ENCODE measurements around the gene MPDU1. TPM values are rescaled to one million over a fixed set of nuclear protein-coding genes. Genes with fewer than 3 reads are reported as not detected.
A peak's percentile ranks its signal among the peaks of the same experiment; 100 is the strongest.
"Not testable (repeated sequence)": the region's sequence is repeated elsewhere in the genome, so short reads cannot be mapped to it uniquely, and the experiment has no call there.

MPDU1 gene
- total RNA-seq, 2 experiments from 2014 or later: 48.8 to 53.5 TPM

DNA sequence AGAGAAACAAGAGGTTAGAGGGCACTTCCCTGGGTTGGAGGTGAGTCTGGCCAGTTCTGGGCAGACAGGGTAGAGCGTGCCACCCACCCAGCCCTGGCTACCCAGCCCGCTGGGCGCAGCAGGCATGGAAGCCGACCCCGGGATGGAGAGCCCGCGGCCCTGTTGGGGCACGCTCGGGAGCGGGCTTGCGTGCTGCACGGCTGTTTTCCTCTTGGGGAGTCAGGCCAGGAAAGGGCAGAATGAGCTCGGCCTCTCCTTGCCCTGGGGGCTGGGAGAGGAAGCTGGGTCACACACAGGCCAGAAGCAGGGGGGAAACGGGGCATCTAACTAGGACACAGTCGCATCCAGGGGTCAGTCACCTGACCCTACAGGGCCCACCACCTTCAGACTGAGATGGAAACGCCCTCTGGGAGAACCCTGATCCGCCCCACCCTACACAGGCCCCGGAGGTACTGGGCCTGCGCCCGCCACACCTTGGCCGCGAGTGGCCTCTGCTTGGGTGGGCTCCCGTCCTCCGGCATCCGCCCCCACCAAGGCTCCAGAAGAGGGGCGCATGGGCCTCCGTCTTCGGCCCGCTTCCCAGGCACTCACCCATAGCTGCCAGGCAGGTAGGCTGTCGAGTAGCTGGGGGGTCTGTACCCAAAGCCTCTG is 5.0 kb downstream of the MPDU1 start:
- Mint-ChIP-seq H3K27me3 (ENCODE audit: low read depth) (no peaks in the 10 kb centered on the region), H3K4me3 (no peak overlapping the region), H3K9me3 (no peaks in the 10 kb centered on the region), H3K27ac (no peak overlapping the region), H3K36me3 (ENCODE audit: low read depth) (peaks cover 33% of the 10 kb centered on the region), H3K4me1 (ENCODE audit: low read depth) (peaks cover 21% of the 10 kb centered on the region)
- CTCF ChIA-PET: interaction anchor here (0.6 to 1.9 kb wide), 19 partner anchors 10 to 251 kb away, joined by 3 to 14 read pairs (median 5); partner anchors contain the start of genes FXR2, SAT2 and TMEM95
- intact Hi-C loops (cut with micrococcal nuclease): loop anchor here (1.0 kb wide), 2 partner anchors 74 to 232 kb away; no protein-coding TSS in a partner anchor
- DNase-seq: no peak

DNA sequence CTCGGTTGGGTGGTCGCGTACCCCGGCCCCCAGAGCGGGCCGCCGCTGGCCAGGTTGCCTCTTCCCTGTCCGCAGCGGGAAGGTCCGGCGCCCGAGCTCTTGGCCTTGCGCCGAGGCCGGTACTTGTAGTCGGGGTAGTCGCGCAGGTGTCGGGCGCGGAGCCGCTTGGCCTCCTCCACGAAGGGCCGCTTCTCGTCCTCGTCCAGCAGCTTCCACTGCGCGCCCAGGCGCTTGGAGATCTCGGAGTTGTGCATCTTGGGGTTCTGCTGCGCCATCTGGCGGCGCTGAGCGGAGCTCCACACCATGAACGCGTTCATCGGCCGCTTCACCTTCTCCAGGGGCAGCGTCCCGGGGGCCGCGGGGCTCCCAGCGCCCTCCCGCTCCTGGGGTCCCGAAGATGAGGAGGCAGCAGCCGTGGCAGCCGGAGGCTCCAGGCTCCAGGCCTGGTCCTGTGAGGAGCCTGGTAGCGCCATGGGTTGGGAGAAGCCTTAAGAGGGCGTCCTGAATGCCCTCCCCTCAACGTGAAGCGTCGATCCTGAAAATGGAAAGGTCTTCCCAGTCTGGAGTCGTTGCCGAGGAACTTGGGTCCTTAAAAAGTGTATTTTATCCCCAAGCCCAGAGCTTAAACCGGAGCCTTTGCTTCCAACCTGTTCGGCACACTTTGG is 5.7 kb downstream of the MPDU1 start:
- H3K9me3 Mint-ChIP-seq: no peaks in the 10 kb centered on the region
- peak; percentile 74 for DNase-seq
- no peak overlapping the region for H3K4me3 Mint-ChIP-seq
- no peaks in the 10 kb centered on the region for H3K27me3 Mint-ChIP-seq (ENCODE audit: low read depth)
- H3K27ac Mint-ChIP-seq: no peak overlapping the region
- H3K36me3 Mint-ChIP-seq (ENCODE audit: low read depth): peaks cover 31% of the 10 kb centered on the region
- H3K4me1 Mint-ChIP-seq (ENCODE audit: low read depth): peaks cover 21% of the 10 kb centered on the region
- intact Hi-C loops (cut with micrococcal nuclease): loop anchor here (1.0 kb wide), 2 partner anchors 75 to 233 kb away; no protein-coding TSS in a partner anchor
- CTCF ChIA-PET: interaction anchor here (0.6 to 1.9 kb wide), 19 partner anchors 10 to 252 kb away, joined by 3 to 14 read pairs (median 5); partner anchors contain the start of genes FXR2, SAT2 and TMEM95

DNA sequence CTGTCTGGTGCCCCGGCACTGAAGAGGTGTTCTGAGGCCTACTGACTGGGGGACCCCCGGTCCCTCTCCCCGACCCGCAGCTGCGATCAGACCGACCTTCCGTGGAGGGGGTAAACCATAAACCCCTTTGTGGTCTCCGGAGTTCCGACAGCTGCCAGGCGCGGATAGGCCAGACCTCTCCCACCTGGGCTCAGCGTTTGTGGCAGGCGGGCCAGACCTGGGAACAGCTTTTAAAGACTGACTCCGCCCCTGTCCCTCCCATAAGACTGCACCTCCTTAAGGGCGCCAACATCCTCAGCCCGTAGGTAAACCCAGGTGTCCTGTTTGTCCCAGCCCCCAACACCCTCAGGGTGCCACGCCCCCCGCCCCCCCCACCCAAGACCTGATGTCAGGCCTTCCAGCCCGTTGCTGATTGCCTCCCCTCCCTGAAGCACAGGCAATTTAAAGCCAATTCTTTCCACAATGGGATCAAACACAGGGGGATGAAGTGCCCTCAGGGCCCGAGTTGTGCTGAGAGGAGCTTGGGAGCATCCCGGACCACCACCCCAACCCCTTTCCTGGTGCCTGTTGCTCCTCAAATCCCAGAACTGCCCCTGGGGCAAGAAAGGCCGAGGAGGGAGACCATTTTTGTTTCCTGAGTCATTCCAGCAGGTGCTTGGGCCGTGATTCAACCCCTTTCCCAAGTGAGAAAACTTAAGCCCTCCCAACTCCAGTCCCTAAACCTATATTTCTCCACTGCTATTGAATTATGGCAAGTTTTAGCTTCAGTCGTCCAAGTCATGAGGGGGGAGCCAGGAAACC is 6.4 kb downstream of the MPDU1 start, which contains the start of gene SOX15:
Gene SOX15 (minus strand): TSS at position 204 of the 801 bp plus-strand sequence. CDS start 418 bp downstream, outside the sequence.
- DNase-seq: no peak
- intact Hi-C loops (cut with micrococcal nuclease): loop anchor here (1.0 kb wide), 2 partner anchors 76 to 234 kb away; no protein-coding TSS in a partner anchor
- Mint-ChIP-seq H3K4me1 (ENCODE audit: low read depth) (peaks cover 13% of the 10 kb centered on the region), H3K36me3 (ENCODE audit: low read depth) (peaks cover 28% of the 10 kb centered on the region), H3K4me3 (no peak within 1 kb of the TSS), H3K9me3 (no peaks in the 10 kb centered on the region), H3K27me3 (ENCODE audit: low read depth) (no peaks in the 10 kb centered on the region), H3K27ac (peak within 1 kb of the TSS; percentile 30)
- CTCF ChIA-PET: interaction anchor here (1.0 to 1.9 kb wide), 13 partner anchors 11 to 253 kb away, joined by 3 to 14 read pairs (median 6); partner anchors contain the start of genes FXR2, SAT2 and TMEM95

DNA sequence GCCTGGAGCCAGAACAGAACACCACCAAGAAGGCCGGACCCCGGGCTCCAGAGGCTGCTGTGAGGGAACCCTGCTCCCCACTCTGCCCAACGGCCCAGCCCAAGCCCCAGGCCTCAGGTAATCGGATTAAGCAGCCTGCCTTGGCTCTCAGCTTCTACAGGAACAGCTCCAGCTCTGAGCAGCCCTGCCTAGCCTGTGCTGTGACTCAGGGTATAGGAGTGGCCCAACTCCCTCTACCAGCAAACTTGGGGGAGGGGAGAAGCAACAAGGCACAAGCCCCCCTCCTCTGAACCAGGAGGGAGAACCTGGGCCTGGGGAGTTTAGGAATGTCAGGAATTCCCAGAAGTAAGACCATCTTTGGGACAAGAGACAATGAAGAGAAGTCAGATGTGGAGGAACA is 7.1 kb downstream of the MPDU1 start:
- H3K36me3 Mint-ChIP-seq (ENCODE audit: low read depth): peaks cover 31% of the 10 kb centered on the region
- no peak overlapping the region for H3K4me3 Mint-ChIP-seq
- H3K27me3 Mint-ChIP-seq (ENCODE audit: low read depth): no peaks in the 10 kb centered on the region
- intact Hi-C loops (cut with micrococcal nuclease): no loop called here
- H3K4me1 Mint-ChIP-seq (ENCODE audit: low read depth): peaks cover 7% of the 10 kb centered on the region
- no peak for DNase-seq
- peak overlapping the region; percentile 30 for H3K27ac Mint-ChIP-seq
- H3K9me3 Mint-ChIP-seq: no peaks in the 10 kb centered on the region
- CTCF ChIA-PET: no interaction called here

DNA sequence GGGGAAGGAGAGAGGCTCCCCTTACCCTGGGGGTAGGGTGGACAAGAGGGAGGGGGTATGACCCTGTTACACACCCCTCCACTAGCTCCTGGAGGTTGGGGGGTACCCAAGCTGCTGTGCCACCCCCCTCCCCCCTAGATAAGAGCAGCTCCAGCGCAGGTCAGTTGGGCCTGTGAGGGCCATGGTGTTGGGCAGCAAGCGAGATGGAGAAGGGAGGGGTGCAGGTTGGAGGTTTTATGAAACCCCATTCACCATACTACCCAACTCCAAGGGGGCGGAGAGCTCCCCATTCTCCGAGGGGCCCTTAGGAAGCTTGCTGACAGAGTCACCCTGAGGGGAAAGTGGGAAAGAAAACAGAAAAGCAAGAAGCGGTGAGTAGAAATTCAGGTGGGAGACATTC is 7.9 kb downstream of the MPDU1 start:
- peaks cover 32% of the 10 kb centered on the region for H3K36me3 Mint-ChIP-seq (ENCODE audit: low read depth)
- no peak overlapping the region for H3K27ac Mint-ChIP-seq
- no peaks in the 10 kb centered on the region for H3K9me3 Mint-ChIP-seq
- peaks cover 4% of the 10 kb centered on the region for H3K4me1 Mint-ChIP-seq (ENCODE audit: low read depth)
- H3K27me3 Mint-ChIP-seq (ENCODE audit: low read depth): no peaks in the 10 kb centered on the region
- CTCF ChIA-PET: interaction anchor here (0.5 kb wide), 1 partner anchor 46 kb away, joined by 3 read pairs; no protein-coding TSS in a partner anchor
- no peak for DNase-seq
- intact Hi-C loops (cut with micrococcal nuclease): no loop called here
- H3K4me3 Mint-ChIP-seq: no peak overlapping the region

DNA sequence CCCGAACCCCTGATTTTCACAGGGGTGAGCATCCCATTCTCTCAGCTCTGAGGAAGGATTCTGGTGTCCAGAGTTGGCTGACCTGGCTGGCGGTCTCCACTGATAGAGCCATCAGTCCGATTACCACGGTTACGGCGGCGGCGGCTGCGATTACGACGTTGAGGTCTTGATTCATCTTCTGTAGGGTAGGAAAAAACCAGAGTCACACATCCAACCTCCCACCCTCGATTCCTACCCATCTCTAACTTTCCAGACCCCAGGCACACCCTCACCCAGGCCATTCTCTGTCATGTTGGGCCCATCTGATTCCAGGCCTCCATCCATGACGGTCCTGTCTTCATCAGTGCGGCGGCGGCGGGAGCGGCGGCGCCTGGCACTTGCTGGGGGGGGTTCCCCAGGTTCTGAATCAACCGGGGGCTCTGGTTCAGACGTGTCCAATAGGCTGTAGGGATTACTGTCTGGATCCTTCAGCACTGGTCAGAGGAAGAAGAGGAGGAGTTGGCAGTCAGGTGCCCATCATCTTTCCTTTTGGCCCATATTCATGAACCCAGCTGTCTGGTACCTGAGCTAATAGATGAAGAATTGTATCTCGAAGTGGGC is 8.9 kb downstream of the MPDU1 start:
- H3K27me3 Mint-ChIP-seq (ENCODE audit: low read depth): no peaks in the 10 kb centered on the region
- H3K4me3 Mint-ChIP-seq: no peak overlapping the region
- peaks cover 37% of the 10 kb centered on the region for H3K36me3 Mint-ChIP-seq (ENCODE audit: low read depth)
- CTCF ChIA-PET: no interaction called here
- H3K27ac Mint-ChIP-seq: no peak overlapping the region
- intact Hi-C loops (cut with micrococcal nuclease): no loop called here
- DNase-seq: no peak
- no peaks in the 10 kb centered on the region for H3K9me3 Mint-ChIP-seq
- peaks cover 2% of the 10 kb centered on the region for H3K4me1 Mint-ChIP-seq (ENCODE audit: low read depth)

DNA sequence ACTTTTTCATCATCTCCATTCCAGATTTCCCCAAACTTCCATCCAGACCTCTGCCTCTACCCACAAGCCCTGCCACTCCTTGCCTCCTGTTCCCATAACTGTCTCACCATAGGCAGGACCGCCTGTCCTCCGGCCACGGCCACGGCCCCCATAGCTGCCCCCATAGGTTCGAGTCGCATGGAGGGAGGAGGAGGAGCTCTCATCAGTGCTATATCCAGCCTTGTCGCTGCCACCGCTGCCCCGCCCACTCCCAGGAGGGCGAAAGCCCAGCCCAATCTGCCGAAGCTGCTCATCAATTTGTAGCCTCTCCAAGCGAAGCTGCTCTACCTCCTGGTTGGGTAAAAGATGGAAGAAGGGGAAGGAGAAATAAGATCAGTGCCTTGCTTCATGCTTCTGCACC is 9.6 kb downstream of the MPDU1 start:
- H3K36me3 Mint-ChIP-seq (ENCODE audit: low read depth): peaks cover 35% of the 10 kb centered on the region
- intact Hi-C loops (cut with micrococcal nuclease): no loop called here
- CTCF ChIA-PET: interaction anchor here (1.4 kb wide), 1 partner anchor 8 kb away, joined by 3 read pairs; no protein-coding TSS in a partner anchor
- H3K4me3 Mint-ChIP-seq: no peak overlapping the region
- no peaks in the 10 kb centered on the region for H3K27me3 Mint-ChIP-seq (ENCODE audit: low read depth)
- H3K27ac Mint-ChIP-seq: no peak overlapping the region
- DNase-seq: no peak
- peaks cover 2% of the 10 kb centered on the region for H3K4me1 Mint-ChIP-seq (ENCODE audit: low read depth)
- no peaks in the 10 kb centered on the region for H3K9me3 Mint-ChIP-seq

DNA sequence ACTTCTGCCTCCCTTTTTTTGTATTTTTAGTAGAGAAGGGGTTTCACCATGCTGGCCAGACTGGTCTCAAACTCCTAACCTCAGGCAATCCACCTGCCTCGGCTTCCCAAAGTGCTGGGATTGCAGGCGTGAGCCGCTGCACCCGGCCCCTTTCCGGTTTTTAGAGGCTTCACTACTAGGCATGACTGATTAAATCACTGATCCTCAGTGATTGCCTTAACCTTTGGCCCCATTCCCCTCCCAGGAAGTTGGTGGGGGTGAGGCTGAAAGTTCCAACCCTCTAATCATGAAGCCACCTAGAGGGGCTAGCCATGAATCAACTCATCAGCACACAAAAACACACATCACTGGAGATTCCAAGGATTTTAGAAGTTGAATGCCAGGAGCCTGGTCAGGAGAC is 13.9 kb downstream of the MPDU1 start:
- H3K27me3 Mint-ChIP-seq (ENCODE audit: low read depth); CTCF ChIA-PET; H3K27ac Mint-ChIP-seq; H3K4me1 Mint-ChIP-seq (ENCODE audit: low read depth); DNase-seq; H3K4me3 Mint-ChIP-seq; intact Hi-C loops (cut with micrococcal nuclease); H3K9me3 Mint-ChIP-seq: not testable (repeated sequence)
- H3K36me3 Mint-ChIP-seq (ENCODE audit: low read depth): peaks cover 33% of the 10 kb centered on the region

DNA sequence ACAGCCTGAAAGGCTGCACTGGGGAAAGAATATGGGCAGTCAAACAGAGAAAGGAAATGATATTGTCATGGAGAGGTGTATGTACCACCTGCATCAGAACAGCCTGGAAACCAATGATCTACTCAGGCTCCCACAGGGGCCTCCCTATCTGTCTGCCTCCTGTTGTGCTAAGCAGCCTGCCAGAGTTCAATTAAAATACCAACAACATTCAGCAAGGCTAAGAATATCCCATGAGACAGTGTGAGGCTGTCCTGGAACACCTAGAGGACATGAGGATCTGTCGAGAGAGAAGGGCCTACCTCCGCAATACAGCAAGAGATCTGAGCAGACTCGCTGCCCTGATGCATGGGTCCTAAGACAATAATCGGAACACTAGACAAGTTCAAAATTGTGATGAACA is 22.6 kb downstream of the MPDU1 start:
- CTCF ChIA-PET: no interaction called here
- DNase-seq: no peak
- intact Hi-C loops (cut with micrococcal nuclease): no loop called here
- Mint-ChIP-seq H3K4me1 (ENCODE audit: low read depth) (peaks cover 16% of the 10 kb centered on the region), H3K9me3 (no peaks in the 10 kb centered on the region), H3K4me3 (no peak overlapping the region), H3K27me3 (ENCODE audit: low read depth) (no peaks in the 10 kb centered on the region), H3K36me3 (ENCODE audit: low read depth) (peaks cover 20% of the 10 kb centered on the region), H3K27ac (no peak overlapping the region)

DNA sequence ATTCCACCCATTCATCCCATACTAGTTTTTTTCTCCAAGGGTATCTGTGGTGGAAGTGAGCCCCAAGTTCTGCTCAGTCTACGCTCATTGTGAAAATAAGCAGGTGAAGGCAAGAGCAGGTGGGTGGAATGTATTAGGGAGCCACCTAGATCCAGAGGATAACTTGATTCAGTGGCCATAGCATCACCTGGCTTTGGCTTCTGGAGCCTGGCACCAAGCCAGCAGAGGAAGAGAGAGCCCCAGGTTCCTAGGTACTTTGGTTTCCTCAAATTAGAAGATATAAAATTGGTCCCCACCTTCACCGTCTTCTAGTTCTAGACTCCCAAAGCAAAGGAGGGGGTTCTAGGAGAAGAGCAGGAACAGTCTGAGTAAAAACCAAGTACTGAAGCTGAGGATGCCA is 27.0 kb downstream of the MPDU1 start:
- Mint-ChIP-seq H3K9me3 (no peaks in the 10 kb centered on the region), H3K4me3 (no peak overlapping the region), H3K27me3 (ENCODE audit: low read depth) (no peaks in the 10 kb centered on the region), H3K36me3 (ENCODE audit: low read depth) (peaks cover 4% of the 10 kb centered on the region), H3K27ac (no peak overlapping the region), H3K4me1 (ENCODE audit: low read depth) (peaks cover 39% of the 10 kb centered on the region)
- CTCF ChIA-PET: interaction anchor here (0.7 kb wide), 1 partner anchor 57 kb away, joined by 4 read pairs; no protein-coding TSS in a partner anchor
- no peak for DNase-seq
- intact Hi-C loops (cut with micrococcal nuclease): loop anchor here (10.0 kb wide), 1 partner anchor 544 kb away; the partner anchor contains the start of gene PER1

DNA sequence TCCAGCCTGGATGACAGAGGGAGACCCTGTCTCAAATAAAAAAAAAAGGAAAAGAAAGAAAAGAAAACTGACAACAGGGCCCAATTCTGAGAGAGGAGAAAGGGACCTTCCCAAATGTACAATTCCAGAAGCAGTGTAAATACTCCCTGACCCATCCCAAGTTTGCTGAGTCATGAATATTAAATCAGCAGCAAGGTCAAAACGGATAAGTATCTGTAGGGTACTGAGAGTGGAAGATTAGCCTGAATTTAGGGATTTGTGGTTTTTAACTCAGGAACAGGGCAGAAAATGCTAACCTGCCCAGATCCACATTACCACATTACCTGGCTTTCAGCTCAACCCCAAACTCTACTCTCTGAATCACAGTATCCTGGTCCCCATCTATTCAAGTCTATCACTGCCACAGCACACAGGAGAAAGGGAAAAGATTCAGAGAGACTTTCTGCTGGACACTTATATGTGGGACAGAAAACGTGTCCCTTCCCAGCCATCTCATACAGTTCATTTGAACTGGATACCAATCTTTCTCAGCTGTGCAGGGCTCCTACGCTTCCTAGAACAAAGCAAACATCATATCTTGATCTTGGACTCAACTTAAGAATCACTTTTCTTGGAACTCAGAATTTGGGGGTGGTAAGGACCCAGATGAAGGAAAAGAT is 28.1 kb downstream of the MPDU1 start:
- DNase-seq: no peak
- H3K27me3 Mint-ChIP-seq (ENCODE audit: low read depth): no peaks in the 10 kb centered on the region
- peaks cover 36% of the 10 kb centered on the region for H3K4me1 Mint-ChIP-seq (ENCODE audit: low read depth)
- CTCF ChIA-PET: interaction anchor here (0.6 to 1.1 kb wide), 3 partner anchors 23 to 219 kb away, joined by 3 to 5 read pairs (median 3); no protein-coding TSS in a partner anchor
- intact Hi-C loops (cut with micrococcal nuclease): loop anchor here (10.0 kb wide), 1 partner anchor 543 kb away; the partner anchor contains the start of gene PER1
- no peaks in the 10 kb centered on the region for H3K9me3 Mint-ChIP-seq
- no peak overlapping the region for H3K4me3 Mint-ChIP-seq
- H3K36me3 Mint-ChIP-seq (ENCODE audit: low read depth): peaks cover 2% of the 10 kb centered on the region
- no peak overlapping the region for H3K27ac Mint-ChIP-seq

Data from activated naive CD4-positive, alpha-beta T cell treated with anti-CD3 and anti-CD28 coated beads for 36 hours (primary cell).